ENCODE results near the gene SPACA9. TPM values are rescaled to one million over a fixed set of nuclear protein-coding genes. Genes with fewer than 3 reads are reported as not detected.

SPACA9 gene
- total and polyA plus RNA-seq, 2 experiments from 2014 or later, result 1.1 to 1.5 TPM

- no peak for TF ChIP-seq ZNF114 (CRISPR knock-in tag; IDR thresholded peaks at IDR 0.05)
- TF ChIP-seq REST (IDR thresholded peaks at IDR 0.05; ENCODE audit: unreplicated experiment), result no peak
- TF ChIP-seq ZNF462 (CRISPR knock-in tag; IDR thresholded peaks at IDR 0.05), result no peak
- no peak for TF ChIP-seq CREB1 (CRISPR knock-in tag; IDR thresholded peaks at IDR 0.05; ENCODE audit: low read depth)
- TF ChIP-seq ZNF331 (CRISPR knock-in tag; IDR thresholded peaks at IDR 0.05; ENCODE audit: low read depth), result no peak
- TF ChIP-seq CTCF (conservative IDR thresholded peaks at IDR 0.05; ENCODE audit: low read depth in 2 of 2), result no peak
- no peak for TF ChIP-seq EZH2phosphoT487 (IDR thresholded peaks at IDR 0.05; ENCODE audit: unreplicated experiment)
- no peak for TF ChIP-seq NANOG (IDR thresholded peaks at IDR 0.05; ENCODE audit: borderline replicate concordance)
- TF ChIP-seq POLR2AphosphoS5 (IDR thresholded peaks at IDR 0.05; ENCODE audit: low read depth), result no peak
- TF ChIP-seq ETS1 (IDR thresholded peaks at IDR 0.05), result no peak
- TF ChIP-seq STAT1 (IDR thresholded peaks at IDR 0.05; ENCODE audit: unreplicated experiment), result no peak
- TF ChIP-seq JUNB (IDR thresholded peaks at IDR 0.05; ENCODE audit: unreplicated experiment), result no peak
- no peak for TF ChIP-seq EZH2 (IDR thresholded peaks at IDR 0.05; ENCODE audit: low read depth, unreplicated experiment)
- no peak overlapping the region for H2AFZ ChIP-seq
- Mint-ChIP-seq H3K4me3 (no peak overlapping the region), H3K27me3 (ENCODE audit: insufficient read depth, low read depth, poor library complexity) (peaks cover 7% of the 10 kb centered on the region), H3K9me3 (no peaks in the 10 kb centered on the region), H3K36me3 (ENCODE audit: low read depth) (no peaks in the 10 kb centered on the region), H3K27ac (no peak overlapping the region), H3K4me1 (peaks cover 26% of the 10 kb centered on the region)
- no peaks in the 10 kb centered on the region for H3K36me3 ChIP-seq (ENCODE audit: insufficient read depth)
- no peak overlapping the region for H3K4me3 ChIP-seq
- H3K9me2 ChIP-seq (ENCODE audit: insufficient read depth), result no peaks in the 10 kb centered on the region
- H3F3A ChIP-seq (replicated peaks; ENCODE audit: low read depth), result no peaks in the 10 kb centered on the region
- no peak for DNase-seq (ENCODE audit: low spot score)
- no peak for ATAC-seq
- H3K27ac ChIP-seq (ENCODE audit: low read depth), result no peak overlapping the region
- H3K4me1 ChIP-seq (ENCODE audit: insufficient read depth), result 0 out of 2 replicates have a peak, but pooled peaks cover 9% of the 10 kb centered on the region
- no peaks in the 10 kb centered on the region for H3K27me3 ChIP-seq (ENCODE audit: insufficient read depth)
- H3K79me2 ChIP-seq (replicated peaks; ENCODE audit: insufficient read depth), result no peaks in the 10 kb centered on the region
- H4K20me1 ChIP-seq (replicated peaks; ENCODE audit: insufficient read depth), result no peaks in the 10 kb centered on the region
- H3K4me2 ChIP-seq, result no peak overlapping the region
Measured at GRCh38 chr9:132854832-132855231, 23.9 kb upstream of the SPACA9 start.

All from GM23338 (cell line).